Muscle of arm (tissue), 12 donors: ENCODE measurements around the gene KCNAB2. TPM values are rescaled to one million over a fixed set of nuclear protein-coding genes. Genes with fewer than 3 reads are reported as not detected.

ENCODE experiments used
- DNase-seq: peaks from one replicate; pipeline ENCODE4 v3.0.0-alpha.2; 2013
- polyA plus RNA-seq, 12 donors: library from polyadenylated mRNA; unstranded; fragments of 120-200 nt; gene quantifications; one replicate each; pipeline ENCODE4 v1.2.1, GENCODE V29; 2013; ENCODE audit not compliant: insufficient read length in 12 of 12

KCNAB2 gene
- polyA plus RNA-seq, 12 donors: 3.6 to 15.4 (median 4.6) TPM; not detected in 1

DNA sequence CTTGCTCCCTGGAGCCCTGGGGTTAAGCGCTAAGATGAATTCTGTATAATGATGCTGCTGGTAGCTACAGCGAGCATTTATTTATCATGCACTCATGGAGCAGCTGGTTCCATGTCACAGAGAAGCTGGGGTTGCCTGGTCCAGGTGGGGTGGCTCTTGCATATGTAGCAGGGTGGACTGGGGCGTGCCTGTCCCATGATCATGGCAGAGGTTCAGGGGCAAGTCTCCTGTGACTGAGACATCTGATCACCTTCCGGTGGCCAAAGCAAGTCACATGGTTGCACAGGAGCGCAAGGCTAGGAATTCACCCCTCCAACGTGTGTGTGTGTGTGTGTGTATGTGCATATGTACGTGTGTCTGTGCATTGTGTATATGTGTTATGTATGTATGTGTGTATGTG is 15.6 kb upstream of the KCNAB2 start:
- DNase-seq: no peak

DNA sequence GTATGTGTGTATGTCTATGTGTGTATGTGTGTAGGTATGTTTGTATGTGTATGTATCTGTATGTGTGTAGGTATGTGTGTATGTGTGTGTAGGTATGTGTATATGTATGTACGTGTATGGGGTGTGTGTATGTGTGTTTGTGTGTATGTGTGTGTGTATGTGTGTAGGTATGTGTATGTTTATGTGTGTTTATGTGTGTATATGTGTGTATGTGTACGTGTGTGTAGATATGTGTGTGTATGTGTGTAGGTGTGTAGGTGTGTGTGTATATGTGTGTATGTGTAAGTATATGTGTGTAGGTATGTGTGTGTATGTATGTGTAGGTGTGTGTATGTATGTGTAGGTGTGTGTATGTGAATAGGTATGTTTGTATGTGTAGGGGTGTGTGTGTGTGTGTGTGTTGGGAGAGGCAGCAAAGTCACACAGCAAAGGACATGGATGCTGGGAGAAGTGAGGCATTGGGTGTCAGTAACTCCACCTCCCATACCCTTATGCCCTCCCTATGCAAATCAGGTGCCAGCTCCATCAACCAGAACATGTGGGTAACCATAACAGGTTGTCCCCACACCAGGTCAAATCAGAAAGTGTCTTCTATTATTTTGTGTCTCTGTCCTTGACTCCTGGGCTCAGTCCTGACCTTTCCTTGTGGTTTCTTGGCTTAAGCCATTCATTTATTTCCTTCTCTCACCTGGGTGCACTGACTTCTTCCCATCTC is 15.0 kb upstream of the KCNAB2 start:
- DNase-seq: no peak

DNA sequence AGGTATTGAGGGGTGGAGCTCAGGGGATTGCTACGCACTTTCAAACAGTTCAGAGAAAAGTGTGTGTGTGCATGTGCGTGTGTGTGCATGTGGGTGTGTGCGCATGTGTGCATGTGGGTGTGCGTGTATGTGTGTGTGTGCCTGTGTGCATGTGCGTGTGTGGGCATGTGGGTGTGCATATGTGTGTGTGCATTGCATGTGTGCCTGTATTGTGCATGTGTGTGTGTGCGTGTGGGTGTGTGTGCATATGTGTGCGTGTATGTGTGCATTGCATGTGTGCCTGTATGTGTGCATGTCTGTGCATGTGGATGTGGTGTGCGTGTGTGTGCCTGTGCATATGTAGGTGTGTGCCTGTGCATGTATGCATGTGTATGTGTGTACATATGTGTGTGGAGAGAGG is 12.6 kb upstream of the KCNAB2 start:
- no peak for DNase-seq

DNA sequence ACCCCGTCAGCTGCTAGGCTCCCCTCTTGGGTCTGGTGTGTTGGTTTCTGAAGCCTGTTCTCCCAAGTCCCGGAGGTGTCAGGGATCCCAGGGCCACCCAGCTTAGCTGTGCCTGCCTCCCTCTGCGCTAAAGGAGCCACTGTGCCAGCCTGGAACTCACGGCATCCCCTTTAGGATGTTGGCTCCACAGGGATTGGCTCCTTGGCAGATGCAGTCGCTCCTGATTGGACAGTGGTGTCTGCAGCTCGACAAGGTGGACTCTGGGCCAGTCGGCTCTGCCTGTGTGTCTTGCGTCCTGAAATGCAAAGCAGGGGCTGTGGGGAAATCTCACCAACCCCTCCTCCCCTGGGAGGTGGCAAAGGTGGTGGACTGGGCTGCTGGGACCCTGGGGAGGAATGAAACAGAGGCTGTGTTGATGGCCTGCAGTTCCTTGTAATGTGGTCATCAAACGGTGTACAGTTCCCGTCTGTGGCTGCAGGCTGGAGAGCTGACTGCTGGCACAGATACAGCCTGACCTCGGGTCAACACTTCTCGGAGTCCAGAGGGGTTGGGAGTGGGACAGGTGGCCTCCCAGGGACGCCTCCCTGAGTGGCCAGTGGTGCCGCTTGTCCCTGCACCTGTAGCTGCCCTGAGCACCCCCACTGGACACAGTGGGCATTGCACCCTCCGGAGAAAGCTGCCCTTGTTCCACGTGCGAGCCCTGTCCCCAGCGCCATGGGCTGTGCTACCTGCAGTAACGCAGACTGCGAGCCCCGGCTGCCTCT is 11.5 kb upstream of the KCNAB2 start:
- DNase-seq: no peak

DNA sequence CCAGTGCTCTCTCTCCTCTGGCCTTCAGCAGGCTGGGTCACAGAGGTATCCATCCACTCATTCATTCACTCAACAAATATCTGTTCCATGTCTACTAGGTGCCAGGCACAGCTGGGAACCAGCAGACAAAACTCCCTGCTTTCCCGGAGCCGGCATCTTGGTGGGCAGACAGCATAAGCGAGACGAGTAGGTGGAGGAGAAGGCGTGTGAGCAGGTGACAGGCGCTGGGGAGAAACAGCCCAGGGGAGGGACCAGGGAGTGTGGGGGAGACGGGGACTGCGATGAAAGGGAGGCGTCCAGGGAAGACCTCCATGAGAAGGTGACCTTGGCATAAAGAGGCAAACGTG is 11.0 kb upstream of the KCNAB2 start:
- no peak for DNase-seq

DNA sequence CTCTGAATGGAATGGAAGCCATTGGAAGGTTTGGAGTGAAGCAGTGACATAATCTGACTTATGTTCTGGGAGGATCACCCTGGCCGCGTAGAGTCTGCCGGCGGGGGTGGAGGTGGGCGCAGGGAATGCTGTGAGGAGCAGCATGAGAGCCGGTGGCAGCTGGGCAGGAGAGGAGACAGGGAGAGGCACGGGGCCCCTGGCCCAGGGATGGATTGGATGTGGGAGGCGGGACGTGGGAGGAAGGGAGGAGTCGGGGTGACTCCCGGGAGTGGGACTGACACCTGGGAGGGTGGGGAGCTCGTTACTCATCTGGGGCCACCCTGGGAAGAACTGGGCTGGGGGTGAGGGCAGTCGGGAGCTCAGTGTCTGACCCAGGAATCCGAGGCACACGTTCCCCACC is 10.4 kb upstream of the KCNAB2 start:
- no peak for DNase-seq

DNA sequence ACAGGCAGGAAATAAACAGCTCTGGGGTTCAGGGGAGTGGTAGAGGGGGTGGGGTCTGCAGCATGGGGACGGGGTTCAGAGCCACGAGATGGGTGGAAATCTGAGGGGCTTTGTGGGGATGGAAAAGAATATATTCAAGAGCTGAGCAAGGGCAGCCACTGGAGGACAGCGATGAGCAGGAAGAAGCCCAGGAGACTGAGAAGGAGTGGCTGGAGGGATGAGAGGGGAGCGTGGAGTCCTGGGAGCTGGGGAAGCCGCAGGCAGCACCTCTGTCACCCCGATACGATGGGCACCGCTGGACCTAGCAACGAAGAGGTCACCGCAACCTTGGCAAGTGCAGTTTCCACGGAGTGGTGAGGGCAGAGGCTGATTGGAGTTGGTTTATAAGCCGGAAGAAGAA is 10.0 kb upstream of the KCNAB2 start:
- DNase-seq: no peak

DNA sequence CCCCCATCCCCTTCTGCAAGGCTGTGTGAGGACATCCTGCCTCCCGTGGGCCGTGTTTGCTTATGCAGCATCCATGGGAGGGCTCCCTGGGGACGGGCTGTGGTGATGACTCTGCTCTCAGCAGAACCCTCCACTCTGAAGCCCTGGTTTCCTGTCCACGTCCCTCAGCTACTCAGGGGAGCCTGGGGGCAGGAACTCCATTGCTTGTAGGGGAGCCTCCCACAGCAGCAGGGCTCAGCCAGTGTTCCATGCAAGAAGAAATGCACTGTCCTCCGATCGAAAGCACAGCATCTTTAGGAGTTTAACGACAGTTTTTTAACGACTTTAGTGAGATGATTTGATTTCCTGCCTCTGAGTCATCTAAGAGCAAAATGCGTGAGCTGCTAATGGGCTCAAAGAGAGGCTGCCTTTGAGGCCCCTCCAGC is 8.3 kb upstream of the KCNAB2 start:
- no peak for DNase-seq

DNA sequence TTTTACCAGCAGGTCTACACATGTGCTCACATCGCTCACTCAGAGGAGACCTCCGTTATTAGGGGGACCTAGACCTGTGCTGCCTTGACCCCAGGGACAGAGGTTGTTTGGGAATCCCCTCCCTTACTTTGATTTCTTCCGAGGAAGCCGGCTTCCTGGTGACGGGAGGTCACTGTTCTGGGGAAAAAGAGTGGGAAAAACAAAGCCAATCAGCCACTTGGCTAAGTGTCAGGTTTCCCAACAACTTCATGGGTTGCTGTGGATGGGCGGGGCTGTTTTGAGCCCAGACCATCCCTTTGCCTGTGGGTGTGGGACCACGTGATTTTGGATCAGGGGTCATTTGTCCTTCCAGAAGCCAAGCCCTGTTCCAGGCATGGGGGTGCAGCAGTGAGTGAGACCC is 7.1 kb upstream of the KCNAB2 start:
- no peak for DNase-seq

DNA sequence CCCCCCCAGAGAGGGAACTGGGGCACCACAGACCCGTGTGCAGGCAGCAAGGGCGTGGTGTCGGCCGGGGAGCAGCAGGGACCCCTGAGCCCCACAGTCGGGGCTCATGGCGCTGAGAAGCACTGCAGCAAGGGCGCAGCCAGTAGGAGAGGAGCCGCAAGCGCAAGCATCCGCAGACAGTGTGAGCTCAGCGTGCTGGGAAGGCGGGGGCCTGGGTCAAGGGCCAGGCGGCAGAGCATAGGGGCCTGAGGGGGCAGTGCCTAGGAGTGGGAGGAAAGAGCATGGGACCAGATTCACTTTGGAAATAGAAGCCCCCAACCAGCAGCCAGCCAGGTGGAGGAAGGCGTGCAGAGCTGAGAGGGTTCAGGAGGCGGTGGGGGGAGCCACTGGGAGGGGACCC is 6.7 kb upstream of the KCNAB2 start:
- no peak for DNase-seq

DNA sequence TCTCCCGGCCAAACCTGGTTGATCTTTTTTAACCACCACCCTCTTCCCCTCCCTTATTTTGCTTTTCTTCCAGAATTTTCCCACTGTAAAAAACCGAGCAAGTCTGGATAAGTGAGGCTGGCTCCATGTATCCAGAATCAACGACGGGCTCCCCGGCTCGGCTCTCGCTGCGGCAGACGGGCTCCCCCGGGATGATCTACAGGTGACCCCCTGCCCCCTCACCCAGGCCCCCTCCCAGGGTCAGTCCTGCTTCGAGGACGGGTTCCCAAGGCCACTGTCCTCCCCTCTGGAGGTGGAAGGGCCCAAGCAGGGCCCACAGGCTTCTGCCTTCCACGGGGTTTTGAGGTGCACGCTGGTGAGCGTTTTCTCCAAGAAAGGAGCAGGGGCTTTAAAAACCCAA is 5.2 kb upstream of the KCNAB2 start:
- no peak for DNase-seq

DNA sequence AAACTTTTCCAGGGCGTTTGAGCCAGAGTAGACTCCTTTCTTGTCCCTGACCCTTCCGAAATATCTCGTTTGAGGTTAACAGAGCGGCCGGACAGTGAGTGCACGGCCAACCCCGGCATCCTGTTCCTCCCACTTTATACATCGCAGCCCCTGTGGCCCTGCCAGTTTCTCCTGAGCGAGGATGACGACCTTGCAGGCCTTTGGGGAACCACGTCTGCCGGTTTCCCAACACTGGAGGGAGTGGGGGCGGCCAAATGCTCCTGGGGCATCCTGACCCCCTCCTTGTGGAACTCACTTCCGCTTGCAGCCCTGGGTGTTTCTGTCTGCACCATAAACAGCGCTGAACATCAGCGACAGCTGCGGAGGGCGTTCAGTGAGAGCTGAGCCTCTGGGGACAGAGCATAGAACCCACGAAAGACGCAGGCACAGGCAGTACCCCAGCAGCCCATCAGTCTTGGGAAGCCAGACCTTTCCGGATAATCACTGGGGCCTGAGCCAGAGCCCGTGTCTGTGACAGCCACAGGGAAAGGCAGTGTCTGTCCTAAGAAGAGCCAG is 4.8 kb upstream of the KCNAB2 start:
- DNase-seq: no peak

DNA sequence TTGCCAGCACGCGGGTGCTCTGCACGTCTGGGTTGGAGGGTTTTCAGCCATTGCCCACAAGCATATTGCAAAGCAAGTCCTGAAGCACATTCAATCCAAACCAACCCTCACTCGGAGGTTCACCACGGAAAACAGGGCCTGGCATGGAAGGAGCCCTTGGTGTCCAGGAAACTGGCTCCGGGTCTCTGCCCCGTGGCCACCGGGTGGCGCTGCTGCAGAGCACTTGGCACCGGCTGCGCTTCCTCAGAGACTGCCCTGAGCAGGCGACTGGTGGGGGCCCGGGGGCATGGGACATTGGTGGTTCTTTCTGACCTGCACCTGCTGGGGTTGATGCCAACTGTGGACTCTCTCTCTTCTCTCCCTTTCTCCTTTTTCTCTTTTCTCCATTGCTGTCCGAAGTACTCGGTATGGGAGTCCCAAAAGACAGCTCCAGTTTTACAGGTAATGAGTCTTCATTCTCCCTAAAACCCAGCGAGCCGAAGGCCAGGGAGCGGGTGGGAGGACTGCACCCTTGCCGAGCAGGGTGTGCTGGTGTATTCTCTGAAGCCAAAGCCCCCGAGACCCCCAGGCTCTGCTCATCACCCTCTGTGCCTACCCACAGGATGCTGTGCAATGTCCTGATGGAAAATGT is 4.1 kb upstream of the KCNAB2 start:
- DNase-seq: no peak

DNA sequence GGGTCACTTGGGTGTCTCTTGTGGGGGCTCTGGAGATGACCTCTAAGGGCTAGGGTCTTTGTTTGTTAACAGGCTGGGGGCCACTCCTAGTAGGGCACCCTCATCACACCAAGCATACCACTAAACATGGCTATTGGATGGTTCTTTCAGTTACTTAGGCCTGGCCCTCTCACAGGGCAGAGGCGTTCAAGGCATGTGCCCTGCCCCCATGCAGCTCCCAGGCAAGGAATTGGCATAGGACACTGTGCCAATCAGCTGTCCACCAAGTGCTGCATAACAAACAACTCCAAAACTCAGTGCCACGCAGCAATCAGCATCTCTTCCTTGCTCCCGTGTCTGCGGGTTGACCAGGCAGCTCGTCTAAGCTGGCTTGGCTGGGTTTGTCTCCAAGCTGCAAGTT is 2.1 kb upstream of the KCNAB2 start:
- DNase-seq: no peak

DNA sequence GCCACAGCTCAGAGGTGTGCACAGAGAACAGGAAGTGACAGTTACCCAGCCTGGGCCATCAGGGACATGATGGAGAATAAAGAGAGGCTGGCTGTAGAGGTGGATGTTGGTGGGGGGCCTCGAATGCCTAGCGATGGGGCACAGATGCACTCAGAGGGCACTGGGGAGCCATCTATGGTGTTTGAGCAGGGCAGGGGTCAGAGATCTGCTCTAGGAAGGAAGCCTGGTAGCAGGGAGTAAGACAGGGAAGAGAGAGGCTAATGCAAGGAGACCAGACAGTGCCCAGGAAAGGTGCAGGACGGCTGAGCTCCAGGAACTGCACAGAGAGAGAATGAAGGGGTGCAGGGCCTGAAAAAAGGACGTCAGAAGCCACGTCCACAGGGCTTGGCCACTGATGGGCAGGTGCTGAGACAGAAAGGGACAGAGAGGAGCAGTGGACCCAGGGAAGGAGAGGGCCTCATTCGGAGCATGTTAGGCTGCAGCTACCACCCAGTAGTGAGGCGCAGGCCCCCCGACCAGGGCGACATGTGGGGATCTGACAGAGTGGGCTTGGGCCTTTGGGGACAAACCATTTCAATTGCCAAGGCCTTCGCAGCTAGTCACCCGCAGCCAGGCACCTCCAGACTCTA is 1.1 kb upstream of the KCNAB2 start:
- DNase-seq: no peak

DNA sequence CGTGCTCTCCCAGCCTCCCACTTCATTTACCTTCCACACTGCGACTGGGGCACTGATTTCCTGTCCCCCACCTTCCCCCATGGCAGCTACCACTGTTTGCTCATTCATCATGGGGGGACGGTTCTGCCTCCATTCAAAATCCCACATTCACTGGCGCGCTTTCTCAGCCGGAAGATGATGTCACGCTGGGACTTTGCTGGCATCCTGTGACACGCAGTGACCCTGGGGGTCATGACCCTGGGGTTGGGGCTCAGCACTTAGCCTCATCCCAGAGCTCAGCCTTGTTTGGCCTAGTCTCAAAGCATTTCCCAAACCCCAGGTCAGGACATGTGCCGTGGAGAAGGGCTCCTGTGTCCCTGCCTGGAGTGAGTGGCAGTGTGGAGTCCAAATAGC is 582 bp upstream of the KCNAB2 start:
- DNase-seq: no peak

DNA sequence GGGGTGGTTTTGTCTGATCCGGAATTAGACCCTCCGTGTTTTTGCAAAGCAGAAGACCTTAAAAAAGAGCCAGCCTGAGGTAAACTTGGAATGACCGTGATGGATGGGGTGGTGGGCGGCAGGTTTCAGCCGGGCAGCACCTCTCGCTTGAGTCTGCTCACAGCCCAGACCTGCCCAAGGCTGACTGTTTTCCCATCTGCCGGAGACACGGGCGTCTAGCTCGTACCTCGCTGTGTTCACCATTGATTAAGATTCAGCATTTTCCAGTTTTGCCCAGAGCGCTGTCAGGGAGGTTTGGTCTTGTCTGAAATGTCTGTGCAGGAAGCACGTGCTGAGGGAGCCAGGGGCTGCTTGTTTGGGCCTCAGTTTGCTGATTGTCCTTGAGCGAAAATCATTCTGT is 591 bp downstream of the KCNAB2 start:
- DNase-seq: no peak

DNA sequence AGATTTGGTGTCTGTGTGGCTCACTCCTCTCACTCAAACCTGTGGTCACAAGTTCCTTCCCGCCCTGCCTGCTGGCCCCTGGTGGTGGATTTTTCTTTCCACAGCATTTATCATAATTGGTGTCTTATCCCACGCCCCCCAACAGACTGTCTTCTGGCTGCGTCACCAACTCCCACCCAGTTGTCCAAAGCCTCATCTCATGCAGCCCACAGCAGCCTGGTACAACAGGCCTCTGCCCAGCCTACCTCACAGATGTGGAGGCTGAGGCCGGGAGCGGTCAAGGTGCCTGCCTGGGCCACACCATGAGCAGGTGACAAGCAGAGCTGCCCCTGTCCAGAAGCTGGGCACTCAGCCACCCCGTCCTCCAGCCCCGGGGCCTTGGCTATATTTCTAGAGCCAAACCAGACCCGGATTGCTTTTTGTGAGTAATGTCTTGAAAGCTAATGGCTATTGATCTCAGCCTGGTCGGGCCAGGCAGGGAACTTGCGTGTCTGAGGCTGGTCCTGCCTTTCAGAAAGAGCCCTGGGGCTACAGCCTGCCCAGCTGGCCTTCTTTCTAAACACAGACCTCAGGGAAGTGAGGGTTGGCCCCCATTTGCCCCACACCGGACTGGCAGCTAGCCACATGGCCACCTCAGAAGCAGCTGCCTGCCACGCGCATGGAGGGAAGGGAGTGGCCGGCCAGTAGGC is 2.6 kb downstream of the KCNAB2 start:
- DNase-seq: no peak

DNA sequence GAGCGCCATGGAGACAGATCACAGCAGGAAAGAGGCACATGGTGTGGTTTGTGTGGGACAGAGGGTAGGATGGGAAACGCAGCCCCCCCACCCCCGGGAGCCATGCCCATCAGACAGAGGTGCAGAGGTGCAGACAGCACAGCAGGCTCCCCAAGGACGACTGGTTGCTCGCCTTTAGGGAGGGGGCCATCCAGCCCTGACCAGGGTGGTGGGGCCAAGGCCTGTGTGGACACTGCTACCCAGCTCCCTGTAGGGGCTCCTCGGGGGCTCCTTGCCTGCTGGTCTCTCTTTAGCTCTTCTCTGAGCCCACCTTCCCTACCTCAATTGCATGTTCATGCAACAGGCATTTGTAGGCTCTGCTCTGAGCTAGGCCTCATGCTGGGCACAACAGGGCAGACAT is 3.7 kb downstream of the KCNAB2 start:
- no peak for DNase-seq

DNA sequence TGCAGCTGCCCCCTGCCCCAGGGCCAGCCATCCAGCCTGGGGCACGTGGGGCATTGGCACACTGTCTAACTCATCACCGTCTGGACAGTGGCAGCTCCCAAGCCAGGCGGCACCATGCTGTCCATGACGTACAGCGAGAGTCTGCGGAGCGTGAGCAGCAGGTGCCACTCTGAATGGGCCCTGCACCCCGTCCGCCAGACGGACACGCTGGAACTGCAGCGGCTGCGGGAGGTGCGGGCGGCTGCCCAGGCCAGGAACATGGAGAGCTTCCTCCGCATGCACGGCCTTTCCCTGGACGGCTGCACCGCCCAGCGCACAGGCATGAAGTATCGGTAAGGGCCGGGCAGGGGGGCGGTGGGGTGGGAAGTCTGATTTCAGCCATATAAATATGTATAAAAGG is 5.7 kb downstream of the KCNAB2 start:
- no peak for DNase-seq

DNA sequence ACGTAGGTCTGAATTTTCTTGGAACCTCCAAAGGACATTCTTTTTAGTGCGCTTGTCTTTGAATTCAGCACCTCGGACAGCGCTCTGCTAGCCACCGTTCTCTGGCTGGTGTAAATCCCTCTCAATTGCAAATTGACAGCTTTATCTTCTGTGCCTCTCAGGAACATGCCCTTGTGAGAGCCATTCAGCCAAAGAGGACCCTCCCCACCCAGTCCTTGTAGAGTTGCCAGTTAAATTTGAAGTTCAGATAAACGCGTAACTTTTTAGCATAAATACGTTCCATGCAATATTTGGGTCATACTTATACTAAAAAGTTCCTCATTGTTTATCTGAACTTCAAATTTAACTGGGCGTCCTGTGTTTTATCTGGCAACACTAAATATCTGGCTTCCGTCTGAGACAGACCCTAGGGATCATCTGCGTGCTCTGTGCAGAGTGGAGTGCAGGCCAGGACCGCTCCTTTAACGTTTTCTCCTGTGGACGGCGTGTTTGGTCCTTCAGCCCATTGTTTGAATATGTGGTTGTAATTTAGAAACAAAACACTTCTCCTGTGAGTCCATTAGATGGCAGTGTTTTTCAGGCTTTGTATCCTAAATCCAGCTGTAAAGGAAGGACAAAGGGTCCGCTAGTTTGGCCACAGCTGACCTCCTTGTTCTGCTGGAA is 7.0 kb downstream of the KCNAB2 start:
- DNase-seq: peak; percentile 80

DNA sequence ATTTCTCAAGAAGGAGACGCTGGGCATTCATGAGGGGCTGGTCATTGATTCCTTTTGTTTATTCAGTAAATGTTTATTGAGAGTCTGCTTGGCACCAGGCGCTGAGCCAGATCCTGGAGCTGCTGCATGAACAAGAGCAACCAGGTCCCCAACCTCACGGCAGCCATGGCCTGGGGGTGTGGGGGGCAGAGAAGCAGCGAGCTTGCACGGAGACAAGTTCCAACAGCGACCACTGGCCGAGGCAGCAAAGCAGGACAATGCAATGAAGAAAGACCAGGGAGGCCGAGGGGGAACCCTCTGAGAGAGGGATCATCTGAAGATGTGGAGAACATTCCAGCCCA is 7.5 kb downstream of the KCNAB2 start:
- no peak for DNase-seq
